ENCODE results near the gene TRIM36. TPM values are rescaled to one million over a fixed set of nuclear protein-coding genes. Genes with fewer than 3 reads are reported as not detected.

Gene TRIM36, protein sequence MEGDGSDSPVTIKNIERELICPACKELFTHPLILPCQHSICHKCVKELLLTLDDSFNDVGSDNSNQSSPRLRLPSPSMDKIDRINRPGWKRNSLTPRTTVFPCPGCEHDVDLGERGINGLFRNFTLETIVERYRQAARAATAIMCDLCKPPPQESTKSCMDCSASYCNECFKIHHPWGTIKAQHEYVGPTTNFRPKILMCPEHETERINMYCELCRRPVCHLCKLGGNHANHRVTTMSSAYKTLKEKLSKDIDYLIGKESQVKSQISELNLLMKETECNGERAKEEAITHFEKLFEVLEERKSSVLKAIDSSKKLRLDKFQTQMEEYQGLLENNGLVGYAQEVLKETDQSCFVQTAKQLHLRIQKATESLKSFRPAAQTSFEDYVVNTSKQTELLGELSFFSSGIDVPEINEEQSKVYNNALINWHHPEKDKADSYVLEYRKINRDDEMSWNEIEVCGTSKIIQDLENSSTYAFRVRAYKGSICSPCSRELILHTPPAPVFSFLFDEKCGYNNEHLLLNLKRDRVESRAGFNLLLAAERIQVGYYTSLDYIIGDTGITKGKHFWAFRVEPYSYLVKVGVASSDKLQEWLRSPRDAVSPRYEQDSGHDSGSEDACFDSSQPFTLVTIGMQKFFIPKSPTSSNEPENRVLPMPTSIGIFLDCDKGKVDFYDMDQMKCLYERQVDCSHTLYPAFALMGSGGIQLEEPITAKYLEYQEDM
- 0.67 and 1.5 TPM in 2 replicates for total RNA-seq

DNA sequence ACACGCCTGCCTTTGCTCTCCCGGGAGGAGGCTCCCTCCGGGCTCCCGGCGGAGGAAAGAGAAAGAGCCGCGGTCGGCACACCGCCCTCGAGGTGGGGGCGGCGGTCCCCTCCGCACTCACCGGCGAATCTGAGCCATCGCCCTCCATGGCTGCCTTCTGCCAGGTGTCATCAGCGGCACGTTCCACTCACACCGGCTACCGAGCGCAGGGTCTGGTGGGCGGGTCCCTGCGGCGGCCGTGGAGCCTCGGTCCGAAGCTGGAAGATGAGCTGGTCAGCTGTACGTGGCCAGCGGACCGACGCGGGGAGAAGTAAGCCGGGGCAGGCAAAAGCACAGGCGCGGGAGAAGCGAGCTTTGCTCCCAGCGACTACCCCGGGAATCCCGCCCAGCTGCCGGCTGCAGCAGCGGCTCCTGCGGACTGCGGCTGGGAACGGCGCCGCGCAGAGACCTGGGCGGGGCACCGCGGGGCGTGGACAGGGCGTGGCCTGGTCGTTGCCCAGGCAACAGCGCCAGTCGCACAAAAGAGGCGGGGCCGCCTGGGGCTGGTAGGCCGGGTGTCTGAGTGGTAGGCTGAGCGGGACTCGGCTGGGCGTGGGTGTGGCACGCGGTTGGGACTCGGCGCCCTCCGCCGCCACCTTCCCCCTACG lies at the start of gene TRIM36:
Gene TRIM36, minus strand, starts transcription at position 422 of the 647 bp plus-strand sequence. Its CDS starts 274 bp downstream, at position 148.

Other genes starting within 250 kb of the TRIM36 start
- 3.2 and 7.4 TPM in 2 replicates for gene PGGT1B, start 93.0 kb upstream of the TRIM36 start, total RNA-seq
- 6.5 and 8.7 TPM in 2 replicates for gene CCDC112, start 126.7 kb upstream of the TRIM36 start, total RNA-seq